Bronchial epithelial cell (primary cell): Measurements from ENCODE around the gene VWC2. TPM values are rescaled to one million over a fixed set of nuclear protein-coding genes. Genes with fewer than 3 reads are reported as not detected.

Experiments
- DNase-seq: peaks from one replicate; pipeline ENCODE4 v3.0.0-alpha.2; 2010; ENCODE audit warnings: low read depth
- FAIRE-seq: peaks from 2 replicates; lab custom pipeline; 2011; peaks lifted over from hg19 to GRCh38; lab: Jason Lieb, UNC
- H3K27me3 ChIP-seq: 2 replicates; pipeline ENCODE4 v1.5.1; 2011; ENCODE audit warnings: low read length; ENCODE audit not compliant: control insufficient read depth, insufficient read depth
- H3K36me3 ChIP-seq: 2 replicates; pipeline ENCODE4 v1.5.1; 2011; ENCODE audit warnings: low read length; ENCODE audit not compliant: control insufficient read depth, insufficient read depth
- H3K4me3 ChIP-seq: 2 replicates; pipeline ENCODE4 v1.5.1; 2011; ENCODE audit warnings: mild to moderate bottlenecking, low read depth, low read length, control low read depth
- CTCF ChIP-seq: IDR thresholded peaks from 2 replicates; pipeline ENCODE4 v1.5.1; 2011; ENCODE audit warnings: mild to moderate bottlenecking, moderate library complexity, low read length, control low read depth, inconsistent platforms; ENCODE audit not compliant: insufficient read depth, severe bottlenecking
- total RNA-seq: library from RNA; depleted of rRNA; stranded (reverse); fragments of >200 nt; gene quantifications from 2 replicates; pipeline ENCODE4 v1.2.1, GENCODE V29; 2014

VWC2 gene
- total RNA-seq, 1 donor from 2014 or later = not detected

- no peak overlapping the region for H3K4me3 ChIP-seq
- FAIRE-seq = no peak
- no peaks in the 10 kb centered on the region for H3K27me3 ChIP-seq
- DNase-seq = no peak
- H3K36me3 ChIP-seq = no peaks in the 10 kb centered on the region
- no peak for TF ChIP-seq CTCF
Measured at GRCh38 chr7:49797987-49798660, 24.7 kb downstream of the VWC2 start.

GRCh38 chr7:49800031-49800430 lies 26.6 kb downstream of the VWC2 start:
- H3K27me3 ChIP-seq = no peaks in the 10 kb centered on the region
- FAIRE-seq (no peak), DNase-seq (no peak)
- H3K4me3 ChIP-seq = no peak overlapping the region
- H3K36me3 ChIP-seq = no peaks in the 10 kb centered on the region
- no peak for TF ChIP-seq CTCF

- TF ChIP-seq CTCF = no peak
- no peaks in the 10 kb centered on the region for H3K36me3 ChIP-seq
- DNase-seq (no peak), FAIRE-seq (no peak)
- no peak overlapping the region for H3K4me3 ChIP-seq
- H3K27me3 ChIP-seq = no peaks in the 10 kb centered on the region
Measured at GRCh38 chr7:49802600-49802999, 29.2 kb downstream of the VWC2 start.

- TF ChIP-seq CTCF = no peak
- H3K27me3 ChIP-seq = no peaks in the 10 kb centered on the region
- DNase-seq = no peak
- no peaks in the 10 kb centered on the region for H3K36me3 ChIP-seq
- no peak for FAIRE-seq
- H3K4me3 ChIP-seq = no peak overlapping the region
Measured at GRCh38 chr7:49803812-49804211, 30.4 kb downstream of the VWC2 start.

- no peak for TF ChIP-seq CTCF
- Histone ChIP-seq H3K4me3 (no peak overlapping the region), H3K36me3 (no peaks in the 10 kb centered on the region), H3K27me3 (no peaks in the 10 kb centered on the region)
- DNase-seq (no peak), FAIRE-seq (no peak)
Measured at GRCh38 chr7:49805371-49806007, 32.1 kb downstream of the VWC2 start.
